Upper lobe of left lung (tissue), 6 donors: ENCODE data around the gene CCDC136. TPM values are rescaled to one million over a fixed set of nuclear protein-coding genes. Genes with fewer than 3 reads are reported as not detected.
A peak's percentile ranks its signal among the peaks of the same experiment; 100 is the strongest.

Experiments used
- ATAC-seq, 2 donors: fragments of 200-7000 bp; cut with Tn5 transposase; one replicate each; pipeline ENCODE4 v1.9.1; 2022; ENCODE audit warnings: mild to moderate bottlenecking in 2 of 2, moderate library complexity in 2 of 2; ENCODE audit not compliant: low FRiP score in 2 of 2
- DNase-seq, 2 donors: peaks; one replicate each; pipeline ENCODE4 v3.0.0-alpha.2; 2019 to 2020
- H3K27ac ChIP-seq, 4 donors: fragments of 200-600 bp; sonication (generic); one replicate each; pipeline ENCODE4 v1.5.1; 2016 to 2019
- H3K27me3 ChIP-seq, 4 donors: fragments of 200-600 bp; sonication (generic); one replicate each; pipeline ENCODE4 v1.5.1; 2017 to 2019
- H3K36me3 ChIP-seq, 4 donors: fragments of 200-600 bp; sonication (generic); one replicate each; pipeline ENCODE4 v1.5.1; 2016 to 2019
- H3K4me1 ChIP-seq, 4 donors: fragments of 200-600 bp; sonication (generic); one replicate each; pipeline ENCODE4 v1.5.1; 2018 to 2019
- H3K4me3 ChIP-seq, 4 donors: fragments of 200-600 bp; sonication (generic); one replicate each; pipeline ENCODE4 v1.5.1; 2017 to 2019; ENCODE audit warnings: mild to moderate bottlenecking in 2 of 4, moderate library complexity in 1 of 4
- H3K9me3 ChIP-seq, 4 donors: fragments of 200-600 bp; sonication (generic); one replicate each; pipeline ENCODE4 v1.5.1; 2018 to 2019
- EP300 ChIP-seq, 4 donors: sonication (generic); formaldehyde crosslinking; IDR thresholded peaks; one replicate each; pipeline ENCODE4 v1.5.1; 2017; ENCODE audit warnings: antibody characterized with exemption in 4 of 4, control low read depth in 2 of 4
- POLR2A ChIP-seq, 4 donors: fragments of 450-650 bp; IDR thresholded peaks; one replicate each; pipeline ENCODE4 v1.5.1; 2016 to 2017; ENCODE audit warnings: antibody characterized with exemption in 4 of 4, mild to moderate bottlenecking in 2 of 4
- POLR2AphosphoS5 ChIP-seq, 2 donors: sonication (generic); formaldehyde crosslinking; IDR thresholded peaks; one replicate each; pipeline ENCODE4 v1.5.1; 2017; ENCODE audit warnings: antibody characterized with exemption in 2 of 2
- WGBS, 2 donors: methylation state at CpG; one replicate each; pipeline ENCODE4 v1.1.5; 2017 to 2018; 5-methylcytosine and 5-hydroxymethylcytosine counted together
- total RNA-seq, 6 donors: library from RNA; depleted of rRNA in 4 of 6; stranded (reverse); fragments of >200 nt in 4 of 6; gene quantifications; one replicate each; pipeline versions ENCODE4 v1.1.0 to v1.2.1, GENCODE V29; 2016 to 2021
- TF ChIP-seq, protein P1 (sequence below), 6 experiments: fragments of 450-650 bp in 4 of 6; fragments of 200-600 bp in 2 of 6; sonication (generic) in 2 of 6; IDR thresholded peaks; one replicate each; pipeline ENCODE4 v1.5.1; 2016 to 2019; ENCODE audit warnings: antibody characterized with exemption in 6 of 6
- donor health status: DM: no; HTN: no; CAD: no; lungs with moderate emphysema.
- donor health status: DM: no; HTN: yes; CAD: no; lungs with severe emphysema.

Gene CCDC136
- total RNA-seq, 6 donors from 2014 or later: 0.46 to 7.2 (median 2.2) TPM

GRCh38 chr7:128836729-128837348 is 45.1 kb downstream of the CCDC136 start:
- ATAC-seq (no peak), DNase-seq (peak in 1 of 2 donors; percentile 62)
- peaks cover 0 to 20% (median 9%) of the 10 kb centered on the region in 4 donors for H3K4me1 ChIP-seq
- no peak overlapping the region for H3K27ac ChIP-seq
- no peaks in the 10 kb centered on the region for H3K9me3 ChIP-seq
- TF ChIP-seq EP300 (IDR thresholded peaks at IDR 0.05) (no peak), POLR2A (IDR thresholded peaks at IDR 0.05) (no peak), POLR2AphosphoS5 (IDR thresholded peaks at IDR 0.05) (no peak)
- TF ChIP-seq, protein P1, sequence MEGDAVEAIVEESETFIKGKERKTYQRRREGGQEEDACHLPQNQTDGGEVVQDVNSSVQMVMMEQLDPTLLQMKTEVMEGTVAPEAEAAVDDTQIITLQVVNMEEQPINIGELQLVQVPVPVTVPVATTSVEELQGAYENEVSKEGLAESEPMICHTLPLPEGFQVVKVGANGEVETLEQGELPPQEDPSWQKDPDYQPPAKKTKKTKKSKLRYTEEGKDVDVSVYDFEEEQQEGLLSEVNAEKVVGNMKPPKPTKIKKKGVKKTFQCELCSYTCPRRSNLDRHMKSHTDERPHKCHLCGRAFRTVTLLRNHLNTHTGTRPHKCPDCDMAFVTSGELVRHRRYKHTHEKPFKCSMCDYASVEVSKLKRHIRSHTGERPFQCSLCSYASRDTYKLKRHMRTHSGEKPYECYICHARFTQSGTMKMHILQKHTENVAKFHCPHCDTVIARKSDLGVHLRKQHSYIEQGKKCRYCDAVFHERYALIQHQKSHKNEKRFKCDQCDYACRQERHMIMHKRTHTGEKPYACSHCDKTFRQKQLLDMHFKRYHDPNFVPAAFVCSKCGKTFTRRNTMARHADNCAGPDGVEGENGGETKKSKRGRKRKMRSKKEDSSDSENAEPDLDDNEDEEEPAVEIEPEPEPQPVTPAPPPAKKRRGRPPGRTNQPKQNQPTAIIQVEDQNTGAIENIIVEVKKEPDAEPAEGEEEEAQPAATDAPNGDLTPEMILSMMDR (IDR thresholded peaks at IDR 0.05): no peak
- WGBS, 2 donors: 91 to 98% methylated on average over 9 to 14 of the region's 14 CpGs
- no peak overlapping the region for H3K4me3 ChIP-seq
- no peaks in the 10 kb centered on the region for H3K36me3 ChIP-seq
- peaks cover 0 to 14% (median 4%) of the 10 kb centered on the region in 4 donors for H3K27me3 ChIP-seq

DNA sequence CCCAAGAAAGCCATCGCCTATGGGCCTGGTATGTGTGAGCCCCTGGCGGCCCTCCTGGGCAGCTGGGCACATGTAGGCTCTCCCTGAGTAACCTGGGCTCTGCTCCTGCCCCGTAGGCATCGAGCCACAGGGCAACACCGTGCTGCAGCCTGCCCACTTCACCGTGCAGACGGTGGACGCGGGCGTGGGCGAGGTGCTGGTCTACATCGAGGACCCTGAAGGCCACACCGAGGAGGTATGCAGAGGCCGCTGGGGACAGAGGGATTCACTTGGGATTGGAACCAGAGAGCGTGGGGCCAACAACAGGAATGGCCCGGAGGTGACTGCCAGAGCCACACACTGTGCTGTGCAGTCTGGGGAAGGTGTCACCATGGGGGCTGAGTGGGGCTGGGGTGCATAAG is 45.8 kb downstream of the CCDC136 start:
- Histone ChIP-seq H3K27ac (no peak overlapping the region), H3K9me3 (no peaks in the 10 kb centered on the region), H3K4me1 (peaks cover 0 to 13% (median 4%) of the 10 kb centered on the region in 4 donors), H3K36me3 (no peaks in the 10 kb centered on the region), H3K4me3 (no peak overlapping the region), H3K27me3 (peaks cover 0 to 7% (median 1%) of the 10 kb centered on the region in 4 donors)
- DNase-seq: peak in 1 of 2 donors; percentile 74
- no peak for ATAC-seq
- 92 to 93% methylated on average over 10 to 16 of the region's 16 CpGs for WGBS, 2 donors
- TF ChIP-seq, protein P1 (IDR thresholded peaks at IDR 0.05): no peak

- 92 to 94% methylated on average over 6 to 21 of the region's 22 CpGs for WGBS, 2 donors
- no peak for ATAC-seq
- peaks cover 0 to 6% (median under 1%) of the 10 kb centered on the region in 4 donors for H3K4me1 ChIP-seq
- no peaks in the 10 kb centered on the region for H3K36me3 ChIP-seq
- no peak overlapping the region for H3K27ac ChIP-seq
- peak in 1 of 2 donors; percentile 77 for DNase-seq
- no peak for TF ChIP-seq POLR2AphosphoS5 (IDR thresholded peaks at IDR 0.05)
- TF ChIP-seq, protein P1 (IDR thresholded peaks at IDR 0.05): no peak
- no peaks in the 10 kb centered on the region for H3K9me3 ChIP-seq
- no peaks in the 10 kb centered on the region for H3K27me3 ChIP-seq
- H3K4me3 ChIP-seq: no peak overlapping the region
These were observed 46.5 kb downstream of the CCDC136 start for GRCh38 chr7:128838109-128838779.

DNA sequence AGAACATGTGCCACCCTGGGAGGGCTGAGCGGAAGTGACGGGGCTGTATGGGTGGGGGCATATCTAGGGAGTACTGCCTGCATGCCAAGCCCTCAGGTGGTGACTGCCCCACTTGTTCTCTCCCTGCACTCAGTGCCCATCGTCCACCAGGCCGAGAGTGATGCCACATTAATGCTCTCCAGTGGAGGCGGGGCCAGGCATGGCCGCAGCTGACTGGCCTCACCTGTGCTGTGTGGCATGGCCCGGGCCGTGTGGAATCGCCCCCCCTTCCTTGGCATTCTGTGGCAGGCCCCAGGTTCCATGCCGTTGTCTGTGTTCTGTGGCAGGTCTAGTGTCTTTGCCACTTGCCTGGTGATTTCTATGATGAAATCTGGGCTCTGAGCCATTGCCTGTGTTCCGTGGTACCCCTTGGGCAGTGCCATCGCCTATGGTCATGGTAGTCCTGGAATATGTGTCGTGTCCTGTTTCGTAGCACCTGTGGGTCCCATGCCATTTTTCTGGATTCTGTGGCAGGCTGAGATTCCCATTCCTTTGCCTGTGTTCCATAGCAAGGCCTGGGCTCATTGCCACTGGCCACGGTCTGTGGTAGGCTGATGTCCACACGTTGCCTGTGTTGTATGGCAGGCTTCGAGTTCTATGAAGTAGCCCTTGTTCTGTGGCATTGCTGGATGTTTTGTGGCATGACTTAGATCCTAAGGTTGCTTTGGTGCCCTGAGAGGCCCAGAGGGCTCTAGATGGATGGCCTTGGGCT is 47.4 kb downstream of the CCDC136 start:
- 95% methylated on average over 14 to 15 of the region's 17 CpGs for WGBS, 2 donors
- H3K27me3 ChIP-seq: no peaks in the 10 kb centered on the region
- no peaks in the 10 kb centered on the region for H3K9me3 ChIP-seq
- DNase-seq (peak in 1 of 2 donors; percentile 45), ATAC-seq (no peak)
- TF ChIP-seq EP300 (IDR thresholded peaks at IDR 0.05) (no peak), POLR2A (IDR thresholded peaks at IDR 0.05) (no peak), POLR2AphosphoS5 (IDR thresholded peaks at IDR 0.05) (no peak)
- TF ChIP-seq, protein P1 (IDR thresholded peaks at IDR 0.05): no peak
- H3K4me1 ChIP-seq: no peaks in the 10 kb centered on the region
- no peak overlapping the region for H3K27ac ChIP-seq
- no peaks in the 10 kb centered on the region for H3K36me3 ChIP-seq
- no peak overlapping the region for H3K4me3 ChIP-seq
